Bronchial epithelial cell (primary cell): ENCODE results near the gene TUFM. TPM values are rescaled to one million over a fixed set of nuclear protein-coding genes. Genes with fewer than 3 reads are reported as not detected.
"Not testable (repeated sequence)": the region's sequence is repeated elsewhere in the genome, so short reads cannot be mapped to it uniquely, and the experiment has no call there.

Experiments used
- DNase-seq: peaks from one replicate; pipeline ENCODE4 v3.0.0-alpha.2; 2010; ENCODE audit warnings: low read depth
- FAIRE-seq: peaks from 2 replicates; lab custom pipeline; 2011; peaks lifted over from hg19 to GRCh38; lab: Jason Lieb, UNC
- H3K27me3 ChIP-seq: 2 replicates; pipeline ENCODE4 v1.5.1; 2011; ENCODE audit warnings: low read length; ENCODE audit not compliant: control insufficient read depth, insufficient read depth
- H3K36me3 ChIP-seq: 2 replicates; pipeline ENCODE4 v1.5.1; 2011; ENCODE audit warnings: low read length; ENCODE audit not compliant: control insufficient read depth, insufficient read depth
- H3K4me3 ChIP-seq: 2 replicates; pipeline ENCODE4 v1.5.1; 2011; ENCODE audit warnings: mild to moderate bottlenecking, low read depth, low read length, control low read depth
- CTCF ChIP-seq: IDR thresholded peaks from 2 replicates; pipeline ENCODE4 v1.5.1; 2011; ENCODE audit warnings: mild to moderate bottlenecking, moderate library complexity, low read length, control low read depth, inconsistent platforms; ENCODE audit not compliant: insufficient read depth, severe bottlenecking
- total RNA-seq: library from RNA; depleted of rRNA; stranded (reverse); fragments of >200 nt; gene quantifications from 2 replicates; pipeline ENCODE4 v1.2.1, GENCODE V29; 2014

TUFM gene
- total RNA-seq, 1 donor from 2014 or later: 176 TPM

DNA sequence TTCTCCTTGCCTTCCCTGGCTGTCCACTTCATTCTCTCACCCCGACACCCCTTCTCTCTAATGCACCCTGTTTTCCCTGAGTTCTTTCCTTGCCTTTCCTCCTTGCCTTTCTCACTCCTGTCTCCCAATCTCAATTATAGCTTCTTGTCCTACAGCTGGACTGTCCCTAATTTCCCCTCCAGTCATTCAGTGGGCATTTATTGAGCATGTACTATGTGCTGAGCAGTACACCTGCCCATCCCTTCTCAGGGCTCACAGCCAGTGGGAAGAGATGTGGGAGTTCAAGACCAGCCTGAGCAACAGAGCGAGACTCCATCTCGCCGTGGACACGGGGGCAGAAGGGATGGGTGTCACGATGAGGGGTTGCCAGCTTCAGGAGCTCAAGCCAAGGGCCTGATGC lies 37.9 kb upstream of the TUFM start:
- FAIRE-seq (no peak), DNase-seq (no peak)
- Histone ChIP-seq H3K4me3 (no peak overlapping the region), H3K36me3 (no peaks in the 10 kb centered on the region), H3K27me3 (peaks cover 2% of the 10 kb centered on the region)
- no peak for TF ChIP-seq CTCF

DNA sequence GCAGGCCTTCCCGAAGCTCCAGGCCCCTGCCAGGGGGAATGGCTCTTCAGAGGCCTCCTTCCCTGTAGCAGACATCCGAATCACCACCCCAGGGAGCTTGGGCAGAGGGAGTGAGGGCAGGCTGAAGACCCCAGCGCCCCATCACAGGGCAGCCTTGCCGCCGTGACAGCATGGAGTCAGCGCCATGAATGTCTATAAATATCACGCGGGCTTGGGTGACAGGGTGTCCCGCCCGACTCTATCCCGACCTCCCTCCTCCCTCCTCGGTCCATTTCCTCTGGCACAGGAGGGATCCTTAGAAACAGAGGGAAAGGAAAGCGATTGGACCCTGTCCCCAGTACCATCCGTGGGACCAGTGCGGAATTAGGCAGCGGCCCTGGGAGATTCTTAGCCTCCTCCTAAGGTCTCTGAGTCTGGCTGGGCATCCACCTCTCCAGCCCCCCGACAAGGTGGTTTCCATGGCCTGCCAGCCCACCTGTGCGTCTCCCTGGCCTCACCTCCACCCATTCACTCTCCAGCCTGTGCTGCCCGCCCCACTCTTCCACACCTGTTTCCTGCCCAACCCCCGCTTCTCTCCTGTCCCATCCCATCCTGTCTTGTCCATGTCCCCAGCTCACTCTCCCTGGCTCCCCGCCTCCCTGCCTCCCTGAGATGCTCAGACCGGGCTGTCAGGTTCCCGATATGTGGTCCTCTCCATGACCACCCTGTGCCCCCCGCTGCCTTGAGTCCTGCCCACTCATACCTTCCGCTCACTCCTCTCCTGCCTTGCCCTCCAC lies 37.3 kb upstream of the TUFM start:
- no peak overlapping the region for H3K4me3 ChIP-seq
- peaks cover 2% of the 10 kb centered on the region for H3K27me3 ChIP-seq
- H3K36me3 ChIP-seq: no peaks in the 10 kb centered on the region
- no peak for TF ChIP-seq CTCF
- FAIRE-seq: no peak
- DNase-seq: no peak

GRCh38 chr16:28882551-28883160 lies 36.5 kb upstream of the TUFM start:
- TF ChIP-seq CTCF: no peak
- no peak for FAIRE-seq

GRCh38 chr16:28881565-28881964 lies 35.4 kb upstream of the TUFM start:
- DNase-seq, H3K27me3 ChIP-seq, FAIRE-seq, H3K36me3 ChIP-seq, H3K4me3 ChIP-seq: not testable (repeated sequence)

More at GRCh38 chr16:28882551-28883160, 36.5 kb upstream of the TUFM start:
- no peak overlapping the region for H3K4me3 ChIP-seq
- no peak for DNase-seq
- H3K27me3 ChIP-seq: peaks cover 2% of the 10 kb centered on the region
- no peaks in the 10 kb centered on the region for H3K36me3 ChIP-seq

DNA sequence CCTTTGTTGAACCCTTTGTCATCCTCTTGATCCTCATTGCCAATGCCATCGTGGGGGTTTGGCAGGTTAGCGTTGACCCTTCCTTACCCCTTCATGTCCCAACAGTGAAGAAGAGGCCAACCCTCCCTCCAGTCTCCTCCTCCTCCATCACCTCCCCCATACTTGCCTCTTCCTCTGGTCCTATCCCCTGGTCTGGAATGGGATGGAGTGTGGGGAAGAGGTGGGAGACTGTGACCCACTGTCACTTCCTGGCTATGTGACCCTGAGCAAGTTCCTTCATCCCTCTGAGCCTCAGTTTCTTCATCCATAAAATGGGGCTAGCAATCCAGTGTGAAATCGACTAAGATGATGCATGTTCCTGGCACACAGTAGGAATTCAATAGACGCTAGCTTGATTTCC lies 34.8 kb upstream of the TUFM start:
- H3K4me3 ChIP-seq: no peak overlapping the region
- no peak for FAIRE-seq
- TF ChIP-seq CTCF: no peak

DNA sequence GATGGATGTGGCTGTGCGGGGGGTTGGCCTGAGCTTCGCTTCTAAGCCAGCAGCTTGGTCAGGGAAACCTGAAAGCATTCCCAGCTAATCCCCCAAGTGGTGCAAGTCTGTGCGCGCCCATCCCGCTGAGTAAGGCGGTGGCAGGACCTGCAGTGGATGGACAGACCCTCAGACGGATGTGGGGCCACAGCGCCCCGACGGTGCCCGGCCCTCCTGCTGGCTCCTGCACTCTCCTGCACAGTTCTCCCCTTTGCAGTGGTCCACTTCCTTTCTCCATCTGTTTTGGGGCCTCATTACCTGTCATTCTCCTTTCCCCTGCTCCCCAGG lies 34.4 kb upstream of the TUFM start:
- Histone ChIP-seq H3K36me3 (no peaks in the 10 kb centered on the region), H3K27me3 (peaks cover 2% of the 10 kb centered on the region), H3K4me3 (no peak overlapping the region)
- FAIRE-seq: no peak
- no peak for DNase-seq
- no peak for TF ChIP-seq CTCF

More for the DNA sequence above, 34.8 kb upstream of the TUFM start:
- no peak for DNase-seq
- no peaks in the 10 kb centered on the region for H3K36me3 ChIP-seq
- H3K27me3 ChIP-seq: peaks cover 2% of the 10 kb centered on the region
